ENCODE results near the gene GSK3A.

DNA sequence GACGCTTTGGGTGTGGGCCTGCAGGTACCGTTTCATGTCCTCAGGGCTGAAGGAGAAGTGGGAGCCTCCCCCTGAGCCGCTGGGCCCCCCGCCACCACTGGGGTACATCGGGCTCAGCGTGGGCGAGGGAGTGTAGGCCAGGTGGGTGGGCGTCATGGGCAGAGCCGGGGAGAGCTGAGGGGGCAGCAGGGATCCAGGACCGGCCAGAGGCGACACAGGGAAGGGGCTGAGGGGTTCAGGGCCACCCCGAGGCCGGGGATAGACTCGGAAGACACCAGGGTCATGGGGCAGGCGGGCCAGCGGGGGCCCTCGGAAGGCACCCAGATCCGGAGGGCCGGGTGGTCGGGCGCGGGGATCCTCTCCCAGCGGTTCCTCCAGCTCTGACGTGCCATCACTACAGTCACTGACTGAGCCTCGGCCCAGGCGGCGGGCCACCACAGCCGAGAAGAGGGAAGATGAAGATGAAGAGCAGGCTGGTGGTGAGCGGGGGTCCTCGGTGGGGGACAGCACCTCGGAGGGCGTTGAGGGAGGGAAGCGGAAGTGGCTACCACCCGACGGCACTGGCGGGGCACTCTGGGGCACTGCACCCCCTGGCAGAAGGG is 6.8 kb upstream of the GSK3A start:
- no peak for TF ChIP-seq GATA3 (IDR thresholded peaks at IDR 0.05; ENCODE audit: low read depth, low read length)
- no peak for TF ChIP-seq GATA2 (IDR thresholded peaks at IDR 0.05; ENCODE audit: low read depth, low read length)

Measured in SH-SY5Y (cell line).